Endothelial cell of umbilical vein (primary cell): ENCODE results near the gene ALG6. TPM values are rescaled to one million over a fixed set of nuclear protein-coding genes. Genes with fewer than 3 reads are reported as not detected.

ENCODE experiments used
- BruUV-seq: library from RNA; stranded (reverse); fragments of 400-500 nt; replicated peaks from 2 replicates; lab custom pipeline; 2021; lab: Mats Ljungman, UMichigan
- CTCF ChIA-PET: fragments of 300-600, 350-600 bp; sonication (Branson Sonifier 250); formaldehyde crosslinking; loops from one replicate; lab custom pipeline; 2021; ENCODE audit warnings: antibody characterized with exemption, inconsistent platforms; lab: Charles Lee
- POLR2A ChIA-PET: fragments of 300-600, 350-600 bp; sonication (Branson Sonifier 250); formaldehyde crosslinking; loops from one replicate; lab custom pipeline; 2021; ENCODE audit warnings: antibody characterized with exemption, inconsistent platforms; lab: Charles Lee
- DNase-seq: peaks from one replicate; pipeline ENCODE4 v3.0.0-alpha.2; 2011; ENCODE audit warnings: low read depth, low spot score
- FAIRE-seq: peaks from 2 replicates; lab custom pipeline; 2011; peaks lifted over from hg19 to GRCh38; lab: Jason Lieb, UNC
- H2AFZ ChIP-seq: 2 replicates; pipeline ENCODE4 v1.6.0; 2012; ENCODE audit warnings: low read depth, low read length, control low read depth, inconsistent platforms
- H3K27ac ChIP-seq: 2 replicates; pipeline ENCODE4 v1.5.1; 2011; ENCODE audit warnings: low read depth, mild to moderate bottlenecking, control low read depth, low read length, moderate library complexity; ENCODE audit not compliant: insufficient read depth
- H3K27me3 ChIP-seq, 2 experiments: 2 replicates each; pipeline versions ENCODE4 v1.6.0 to v1.6.1; 2011; ENCODE audit warnings: low read length in 2 of 2, mixed read lengths in 1 of 2; ENCODE audit not compliant: control insufficient read depth in 2 of 2, insufficient read depth in 2 of 2
- H3K36me3 ChIP-seq, 2 experiments: 2 replicates in 1 of 2; 3 replicates in 1 of 2; pipeline ENCODE4 v1.5.1; 2011; ENCODE audit warnings: low read length in 2 of 2, mild to moderate bottlenecking in 1 of 2, moderate library complexity in 1 of 2; ENCODE audit not compliant: control insufficient read depth in 2 of 2, insufficient read depth in 2 of 2; ENCODE audit errors: extremely low read depth in 1 of 2
- H3K4me1 ChIP-seq: 3 replicates; pipeline ENCODE4 v1.5.1; 2011; ENCODE audit warnings: mild to moderate bottlenecking, low read length; ENCODE audit not compliant: control insufficient read depth, insufficient read depth; ENCODE audit errors: extremely low read depth
- H3K4me2 ChIP-seq: 2 replicates; pipeline ENCODE4 v1.6.1; 2011; ENCODE audit warnings: low read length, control low read depth, mixed read lengths; ENCODE audit not compliant: insufficient read depth
- H3K4me3 ChIP-seq, 3 experiments: fragments of 200-600 bp in 1 of 3; sonication (generic), shearing (Covaris generic) in 1 of 3; replicated peaks in 1 of 3; 2 replicates each; pipeline ENCODE4 v1.5.1; 2011 to 2016; ENCODE audit warnings: control low read depth in 3 of 3, low read length in 3 of 3, mild to moderate bottlenecking in 2 of 3, inconsistent platforms in 1 of 3, low read depth in 1 of 3, moderate library complexity in 1 of 3; ENCODE audit not compliant: insufficient read depth in 1 of 3
- H3K79me2 ChIP-seq: 2 replicates; pipeline ENCODE4 v1.6.0; 2012; ENCODE audit warnings: low read length, inconsistent platforms; ENCODE audit not compliant: control insufficient read depth, insufficient read depth
- H3K9ac ChIP-seq: replicated peaks from 2 replicates; pipeline ENCODE3; 2011; ENCODE audit warnings: low read length, control low read depth; ENCODE audit not compliant: insufficient read depth; ENCODE audit errors: extremely low read depth
- H3K9me1 ChIP-seq: replicated peaks from 3 replicates; pipeline ENCODE4 v1.6.0; 2011; ENCODE audit warnings: mild to moderate bottlenecking, low read length; ENCODE audit not compliant: control insufficient read depth, insufficient read depth; ENCODE audit errors: extremely low read depth
- H3K9me3 ChIP-seq: replicated peaks from 2 replicates; pipeline ENCODE4 v1.5.1; 2012; ENCODE audit warnings: low read length, inconsistent platforms; ENCODE audit not compliant: control insufficient read depth, insufficient read depth
- H4K20me1 ChIP-seq: replicated peaks from 2 replicates; pipeline ENCODE3; 2011; ENCODE audit warnings: mild to moderate bottlenecking, low read length; ENCODE audit not compliant: control insufficient read depth, insufficient read depth; ENCODE audit errors: extremely low read depth
- EZH2 ChIP-seq: IDR thresholded peaks from 2 replicates; pipeline ENCODE4 v1.6.1; 2012; ENCODE audit warnings: borderline replicate concordance, low read depth, mild to moderate bottlenecking, moderate library complexity, low read length, inconsistent platforms; ENCODE audit not compliant: severe bottlenecking
- FOS ChIP-seq: IDR thresholded peaks from 2 replicates; pipeline ENCODE4 v1.6.1; 2011; ENCODE audit warnings: mild to moderate bottlenecking, low read length, moderate library complexity, borderline replicate concordance; ENCODE audit not compliant: insufficient read depth
- GATA2 ChIP-seq: IDR thresholded peaks from 2 replicates; pipeline ENCODE4 v1.7.0; 2011; ENCODE audit warnings: low read depth, mild to moderate bottlenecking, moderate library complexity, mixed read lengths, low read length; ENCODE audit not compliant: insufficient read length, insufficient read depth
- JUN ChIP-seq: IDR thresholded peaks from 2 replicates; pipeline ENCODE4 v1.6.1; 2011; ENCODE audit warnings: borderline replicate concordance, low read depth; ENCODE audit not compliant: insufficient read length, insufficient read depth
- MYC ChIP-seq: IDR thresholded peaks from one replicate; pipeline ENCODE4 v1.6.1; 2011; ENCODE audit warnings: mild to moderate bottlenecking, low read depth, low read length
- POLR2AphosphoS5 ChIP-seq: IDR thresholded peaks from 2 replicates; pipeline ENCODE4 v1.6.1; 2012; ENCODE audit warnings: low read depth, mild to moderate bottlenecking, control low read depth, low read length, moderate library complexity; ENCODE audit not compliant: insufficient read depth
- dilution Hi-C: fragments of 300-500 bp; cut with MboI; formaldehyde crosslinking; loops from one replicate; pipeline ENCODE4 v1.15.0; 2019; ENCODE audit warnings: low sequenced_read_pairs; ENCODE audit not compliant: extremely low pct_ligation_motif_present
- intact Hi-C: fragments of 100-400 bp; cut with micrococcal nuclease; formaldehyde crosslinking; loops from one replicate; pipeline ENCODE4 v1.10.0; 2022
- polyA plus RNA-seq, 4 experiments: library from polyadenylated mRNA; depleted of rRNA in 3 of 4; stranded (reverse) in 3 of 4; unstranded in 1 of 4; fragments of >200 nt; gene quantifications; 2 replicates each; pipeline versions ENCODE4 v1.2.1 to v1.2.3, GENCODE V29; 2011 to 2012; ENCODE audit warnings: missing spikeins in 1 of 4
- total RNA-seq: library from RNA; stranded (reverse); gene quantifications from 2 replicates; pipeline ENCODE4 v1.2.3, GENCODE V29; 2021
- TF ChIP-seq, protein P1 (sequence below): IDR thresholded peaks from 2 replicates; pipeline ENCODE4 v1.6.1; 2011; ENCODE audit not compliant: insufficient read depth, insufficient read length
- TF ChIP-seq, protein P2 (sequence below), 2 donors: IDR thresholded peaks; 1 replicate in 1 of 2; 2 replicates in 1 of 2; pipeline ENCODE4 v1.5.1; 2011; ENCODE audit warnings: low read length in 2 of 2, mild to moderate bottlenecking in 2 of 2, moderate library complexity in 2 of 2, control low read depth in 1 of 2, inconsistent platforms in 1 of 2, low read depth in 1 of 2; ENCODE audit not compliant: insufficient read depth in 1 of 2; ENCODE audit errors: extremely low read depth in 1 of 2

ALG6 gene
- total and polyA plus RNA-seq, 2 donors (not counting 3 experiments of a cell fraction or from before 2014, with no cell fraction given): 14.4 to 17.3 TPM

DNA sequence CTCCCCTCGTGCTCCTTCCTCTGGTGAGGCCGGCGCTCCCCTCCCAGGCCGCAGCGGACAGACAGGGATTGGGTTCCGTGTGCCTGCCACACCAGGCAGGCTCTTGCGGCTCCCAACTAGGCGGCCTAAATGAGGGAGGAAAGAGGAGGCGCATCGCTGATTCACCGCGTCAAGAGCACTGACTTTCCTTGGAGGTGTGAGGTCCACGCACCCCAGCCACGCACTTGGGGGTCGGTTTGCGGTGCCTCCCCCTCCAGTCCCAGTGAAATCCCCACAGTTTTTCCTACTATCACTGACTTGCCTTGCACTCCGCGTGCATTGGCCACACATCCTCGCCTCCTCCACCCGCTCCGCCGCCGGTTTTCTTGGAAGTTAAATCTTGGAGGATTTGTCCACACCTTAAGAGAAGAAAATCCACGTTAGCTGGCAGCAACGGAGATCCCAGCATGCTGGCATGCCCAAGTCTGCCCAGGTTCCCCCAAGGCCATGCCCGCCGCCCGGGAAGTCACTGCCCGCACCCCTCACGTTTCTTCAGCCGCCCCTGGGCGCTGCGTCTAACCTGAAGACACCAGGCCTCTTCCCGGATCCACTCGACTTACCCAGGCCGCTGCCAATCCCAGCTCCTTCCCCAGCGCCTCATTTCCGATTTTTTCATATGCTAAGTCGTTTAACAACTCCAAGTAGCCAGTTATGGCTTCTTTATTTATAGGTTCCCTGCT lies 46.2 kb upstream of the ALG6 start:
- Histone ChIP-seq H2AFZ (no peak overlapping the region), H3K4me1 (peaks cover 2% of the 10 kb centered on the region), H3K9me3 (no peaks in the 10 kb centered on the region), H3K27me3 (peaks cover 74 to 100% of the 10 kb centered on the region in 2 experiments), H3K4me2 (no peak overlapping the region), H3K79me2 (no peaks in the 10 kb centered on the region), H3K4me3 (no peak overlapping the region), H4K20me1 (peaks cover 4% of the 10 kb centered on the region), H3K9ac (no peak overlapping the region), H3K36me3 (no peaks in the 10 kb centered on the region), H3K9me1 (no peaks in the 10 kb centered on the region), H3K27ac (no peak overlapping the region)
- no peak for FAIRE-seq
- intact Hi-C loops (loop anchor here (5.0 kb wide), 1 partner anchor 926 kb away; no protein-coding TSS in a partner anchor), dilution Hi-C loops (no loop called here)
- TF ChIP-seq POLR2AphosphoS5 (no peak), FOS (no peak), GATA2 (no peak), MYC (no peak), JUN (no peak), EZH2 (peak; percentile 38)
- TF ChIP-seq, protein P1, sequence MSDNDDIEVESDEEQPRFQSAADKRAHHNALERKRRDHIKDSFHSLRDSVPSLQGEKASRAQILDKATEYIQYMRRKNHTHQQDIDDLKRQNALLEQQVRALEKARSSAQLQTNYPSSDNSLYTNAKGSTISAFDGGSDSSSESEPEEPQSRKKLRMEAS: no peak
- TF ChIP-seq, protein P2, sequence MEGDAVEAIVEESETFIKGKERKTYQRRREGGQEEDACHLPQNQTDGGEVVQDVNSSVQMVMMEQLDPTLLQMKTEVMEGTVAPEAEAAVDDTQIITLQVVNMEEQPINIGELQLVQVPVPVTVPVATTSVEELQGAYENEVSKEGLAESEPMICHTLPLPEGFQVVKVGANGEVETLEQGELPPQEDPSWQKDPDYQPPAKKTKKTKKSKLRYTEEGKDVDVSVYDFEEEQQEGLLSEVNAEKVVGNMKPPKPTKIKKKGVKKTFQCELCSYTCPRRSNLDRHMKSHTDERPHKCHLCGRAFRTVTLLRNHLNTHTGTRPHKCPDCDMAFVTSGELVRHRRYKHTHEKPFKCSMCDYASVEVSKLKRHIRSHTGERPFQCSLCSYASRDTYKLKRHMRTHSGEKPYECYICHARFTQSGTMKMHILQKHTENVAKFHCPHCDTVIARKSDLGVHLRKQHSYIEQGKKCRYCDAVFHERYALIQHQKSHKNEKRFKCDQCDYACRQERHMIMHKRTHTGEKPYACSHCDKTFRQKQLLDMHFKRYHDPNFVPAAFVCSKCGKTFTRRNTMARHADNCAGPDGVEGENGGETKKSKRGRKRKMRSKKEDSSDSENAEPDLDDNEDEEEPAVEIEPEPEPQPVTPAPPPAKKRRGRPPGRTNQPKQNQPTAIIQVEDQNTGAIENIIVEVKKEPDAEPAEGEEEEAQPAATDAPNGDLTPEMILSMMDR (IDR thresholded peaks at IDR 0.05; ENCODE audit: extremely low read depth in 1 of 2, insufficient read depth in 1 of 2, low read depth in 1 of 2, low read length in 2 of 2): no peak
- no peak for DNase-seq
- BruUV-seq: no TSS peak
- ChIA-PET POLR2A (no interaction called here), CTCF (interaction anchor here (0.7 to 1.4 kb wide), 2 partner anchors 9 to 24 kb away, joined by 3 read pairs; no protein-coding TSS in a partner anchor)
